ENCODE results near the gene AMER3. TPM values are rescaled to one million over a fixed set of nuclear protein-coding genes. Genes with fewer than 3 reads are reported as not detected.

The AMER3 gene
- total and polyA plus RNA-seq, 10 of the 15 experiments (the other 5 are each of a cell fraction or from before 2014, with no cell fraction given): not detected

DNA sequence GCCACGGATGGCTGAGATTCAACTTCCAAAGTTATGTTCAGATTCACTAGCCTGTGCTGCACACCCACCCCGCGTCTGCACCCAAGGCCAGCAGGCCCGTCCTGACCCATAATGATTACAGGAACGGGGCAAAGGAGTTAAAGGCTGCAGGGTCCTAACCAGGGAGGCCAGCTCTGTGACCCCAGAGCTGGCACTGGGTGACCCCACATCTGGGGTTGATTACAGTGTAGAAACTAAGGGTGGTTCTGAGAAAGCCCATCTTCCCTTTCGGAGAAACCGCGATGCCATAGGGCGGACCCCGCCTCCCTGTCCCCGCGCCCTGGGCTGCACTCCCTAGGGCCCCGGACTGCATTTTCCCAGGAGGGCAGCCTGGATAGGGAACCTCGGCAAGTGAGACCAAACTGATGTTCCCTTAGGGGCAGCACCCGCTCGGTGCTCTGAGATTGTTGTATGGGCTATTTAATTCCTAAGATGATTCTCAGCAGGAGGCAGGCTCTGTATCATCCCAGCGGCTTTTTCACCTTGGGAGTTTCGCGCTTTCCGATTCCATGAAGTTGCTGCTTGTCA, 28.6 kb upstream of the AMER3 start (continued):
- TF ChIP-seq ZNF592 (IDR thresholded peaks at IDR 0.05): no peak
- no peak for TF ChIP-seq WRNIP1 (IDR thresholded peaks at IDR 0.05; ENCODE audit: borderline replicate concordance, low read depth, low read length)

GRCh38 chr2:130727286-130727924, 27.9 kb upstream of the AMER3 start:
- H3K36me3 ChIP-seq (ENCODE audit: control insufficient read depth in 2 of 2, insufficient read depth in 2 of 2, low read length in 1 of 2): no peaks in the 10 kb centered on the region
- intact Hi-C loops (cut with micrococcal nuclease; ENCODE audit: unreplicated experiment) (no loop called here), in situ Hi-C loops (cut with MboI) (no loop called here)
- H3K27ac ChIP-seq (ENCODE audit: control insufficient read depth, insufficient read depth): peak overlapping the region; percentile 11; the same call in 1 of the 2 replicates
- no peaks in the 10 kb centered on the region for H4K20me1 ChIP-seq (ENCODE audit: control insufficient read depth, insufficient read depth)
- BruUV-seq (replicated peaks): no TSS peak
- POLR2A ChIA-PET: no interaction called here
- H3K27me3 ChIP-seq (replicated peaks in 1 of 2; ENCODE audit: control insufficient read depth in 2 of 2, insufficient read depth in 2 of 2, low read length in 1 of 2): no peaks in the 10 kb centered on the region
- peak; percentile 48 for DNase-seq (ENCODE audit: low read depth, low spot score)
- CTCF ChIA-PET: no interaction called here
- no peaks in the 10 kb centered on the region; the same call in 2 of the 3 replicates for H3K9me3 ChIP-seq (replicated peaks; ENCODE audit: control insufficient read depth, insufficient read depth, low read length)
- SMC1A ChIA-PET (ENCODE audit: uncharacterized antibody, unreplicated experiment): no interaction called here
- peak overlapping the region; percentile 80 for H3K4me3 ChIP-seq
- peak overlapping the region; percentile 90 for H3K4me2 ChIP-seq (ENCODE audit: control insufficient read depth, insufficient read depth)
- peak overlapping the region; percentile 81 for H2AFZ ChIP-seq (ENCODE audit: control insufficient read depth, low read depth, low read length)
- ATAC-seq: peak; percentile 96
- H3K9ac ChIP-seq (ENCODE audit: control insufficient read depth, insufficient read depth, low read length): peak overlapping the region; percentile 72
- H3K4me1 ChIP-seq (ENCODE audit: control insufficient read depth, insufficient read depth, low read length): peaks cover 9% of the 10 kb centered on the region
- peak; percentile 75 for FAIRE-seq
- RAD21 ChIA-PET (ENCODE audit: unreplicated experiment): no interaction called here
- WGBS (ENCODE audit: insufficient coverage, insufficient replicate concordance, low lambda C conversion rate, missing lambda C conversion rate): 5% methylated on average over 46 of the region's 48 CpGs
- H3K79me2 ChIP-seq (ENCODE audit: control insufficient read depth, insufficient read depth, low read length): no peaks in the 10 kb centered on the region
- TF ChIP-seq IKZF1 (conservative IDR thresholded peaks at IDR 0.05) (0 out of 2 replicates have a peak, but pooled peaks have one; percentile 10), SMC3 (IDR thresholded peaks at IDR 0.05; ENCODE audit: borderline replicate concordance, low read length) (no peak), CHD4 (IDR thresholded peaks at IDR 0.05) (no peak), NR2F1 (conservative IDR thresholded peaks at IDR 0.05) (0 out of 2 replicates have a peak, but pooled peaks have one; percentile 33), BHLHE40 (IDR thresholded peaks at IDR 0.05; ENCODE audit: borderline replicate concordance in 1 of 2, low read depth in 2 of 2, low read length in 1 of 2) (peak in 1 of 2 experiments; percentile 8; a peak in 1 of 4 replicates), CTCF (IDR thresholded peaks at IDR 0.05 in 2 of 3, conservative IDR thresholded peaks at IDR 0.05 in 1 of 3; ENCODE audit: control insufficient read depth in 2 of 3, extremely low read depth in 1 of 3, insufficient read depth in 1 of 3, low read depth in 3 of 3, low read length in 3 of 3) (0 out of 6 replicates have a peak, but pooled peaks of 2 of the 3 experiments have one; percentile 1 to 3), MYB (IDR thresholded peaks at IDR 0.05; ENCODE audit: borderline replicate concordance, low read depth, low read length) (no peak), POLR2AphosphoS5 (IDR thresholded peaks at IDR 0.05; ENCODE audit: low read length) (peak; percentile 38; the same call in 1 of the 2 replicates), NKRF (conservative IDR thresholded peaks at IDR 0.05) (no peak), POLR2A (IDR thresholded peaks at IDR 0.05; ENCODE audit: low read depth, low read length) (peak; percentile 71), MYC (IDR thresholded peaks at IDR 0.05; ENCODE audit: insufficient read depth, insufficient read length, insufficient replicate concordance, low read length, severe bottlenecking) (no peak)
